Peyer's patch (tissue), 4 donors: ENCODE results near the gene SF3B5. TPM values are rescaled to one million over a fixed set of nuclear protein-coding genes. Genes with fewer than 3 reads are reported as not detected.
A peak's percentile ranks its signal among the peaks of the same experiment; 100 is the strongest.

Source experiments
- DNase-seq, 3 donors: peaks; one replicate each; pipeline ENCODE4 v3.0.0-alpha.2; 2017 to 2019
- H3K27ac ChIP-seq, 4 donors: fragments of 200-600 bp; sonication (generic); one replicate each; pipeline ENCODE4 v1.5.1; 2016 to 2019
- H3K27me3 ChIP-seq, 2 donors: fragments of 200-600 bp; sonication (generic); one replicate each; pipeline ENCODE4 v1.5.1; 2019
- H3K36me3 ChIP-seq, 3 donors: fragments of 200-600 bp; sonication (generic); one replicate each; pipeline ENCODE4 v1.5.1; 2016 to 2019
- H3K4me1 ChIP-seq, 4 donors: fragments of 200-600 bp; sonication (generic); one replicate each; pipeline ENCODE4 v1.5.1; 2016 to 2019
- H3K4me3 ChIP-seq, 4 donors: fragments of 200-600 bp; sonication (generic); 1 replicate in 3 of 4; 2 replicates in 1 of 4; pipeline ENCODE4 v1.5.1; 2016 to 2019; ENCODE audit warnings: mild to moderate bottlenecking in 1 of 4
- H3K9me3 ChIP-seq, 4 donors: fragments of 200-600 bp; sonication (generic); one replicate each; pipeline ENCODE4 v1.5.1; 2016 to 2019; ENCODE audit warnings: mild to moderate bottlenecking in 1 of 4
- POLR2A ChIP-seq, 2 donors: fragments of 450-650 bp; IDR thresholded peaks; one replicate each; pipeline ENCODE4 v1.5.1; 2017; ENCODE audit warnings: antibody characterized with exemption in 2 of 2, mild to moderate bottlenecking in 2 of 2, moderate library complexity in 2 of 2
- total RNA-seq, 4 donors: library from RNA; depleted of rRNA; stranded (reverse); fragments of >200 nt; gene quantifications; one replicate each; pipeline ENCODE4 v1.1.0, GENCODE V29; 2016
- TF ChIP-seq, protein P1 (sequence below), 6 experiments: fragments of 450-650 bp in 4 of 6; fragments of 200-600 bp in 2 of 6; sonication (generic) in 1 of 6; IDR thresholded peaks; one replicate each; pipeline ENCODE4 v1.5.1; 2017 to 2019; ENCODE audit warnings: antibody characterized with exemption in 6 of 6, mild to moderate bottlenecking in 3 of 6, moderate library complexity in 1 of 6

The SF3B5 gene
- total RNA-seq = 100 to 1,000 TPM in 1 of 4 donors, 10 to 100 TPM in 3; 66.8 to 114 (median 94.0) TPM

DNA sequence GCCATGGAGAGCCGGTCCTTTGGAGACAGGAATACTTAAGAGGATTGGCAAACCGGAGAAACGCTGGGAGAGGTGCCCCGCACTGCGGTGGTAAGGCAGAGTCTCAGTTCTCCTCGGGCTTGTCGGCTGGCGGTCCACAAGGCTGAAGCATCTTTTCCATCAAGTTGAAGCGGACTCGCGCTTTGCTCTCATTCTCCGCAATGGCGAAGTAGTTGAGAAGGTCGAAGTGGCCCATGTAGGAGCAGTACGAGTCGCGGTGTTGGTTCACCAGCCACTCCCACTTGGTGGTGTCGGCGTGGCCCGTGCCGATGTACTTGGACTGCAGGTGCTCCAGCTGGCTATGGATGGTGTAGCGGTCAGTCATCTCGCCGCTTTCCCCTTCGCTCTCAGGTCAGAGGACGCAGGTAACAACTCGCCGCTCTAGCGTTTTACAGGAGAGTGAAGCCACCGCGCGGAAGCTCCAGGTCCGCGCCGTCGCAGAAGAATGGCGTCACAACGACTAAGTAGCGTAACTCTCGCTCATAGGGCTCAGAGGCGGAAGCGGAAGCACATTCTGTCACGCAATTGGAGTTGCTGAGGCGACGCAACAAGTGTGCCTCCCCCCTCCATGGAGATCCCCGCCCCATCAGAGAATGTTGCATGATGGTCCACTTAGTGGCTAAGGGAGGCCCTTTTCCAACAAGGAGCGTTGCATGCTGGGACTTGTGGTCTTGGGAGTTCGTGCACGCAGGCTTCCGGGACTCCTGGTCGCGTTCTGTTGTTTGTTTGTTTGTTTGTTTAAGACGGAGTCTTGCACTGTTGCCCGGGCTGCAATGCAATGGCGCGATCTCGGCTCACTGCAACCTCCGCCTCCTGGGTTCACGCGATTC, at the start of gene SF3B5:
SF3B5 (minus strand) TSS at position 440 of the 869 bp plus-strand sequence; CDS start at position 364, 76 bp downstream.
- peak within 1 kb of the TSS; percentile 82 to 90 (median 89) for H3K27ac ChIP-seq
- DNase-seq = peak; percentile 98 to 100 (median 99)
- peaks cover 0 to 13% (median 7%) of the 10 kb centered on the region in 4 donors for H3K4me1 ChIP-seq
- no peaks in the 10 kb centered on the region for H3K36me3 ChIP-seq
- no peaks in the 10 kb centered on the region for H3K9me3 ChIP-seq
- no peaks in the 10 kb centered on the region for H3K27me3 ChIP-seq
- H3K4me3 ChIP-seq = peak within 1 kb of the TSS; percentile 59 to 86 (median 72)
- peak; percentile 81 for TF ChIP-seq POLR2A (IDR thresholded peaks at IDR 0.05)
- TF ChIP-seq, protein P1, sequence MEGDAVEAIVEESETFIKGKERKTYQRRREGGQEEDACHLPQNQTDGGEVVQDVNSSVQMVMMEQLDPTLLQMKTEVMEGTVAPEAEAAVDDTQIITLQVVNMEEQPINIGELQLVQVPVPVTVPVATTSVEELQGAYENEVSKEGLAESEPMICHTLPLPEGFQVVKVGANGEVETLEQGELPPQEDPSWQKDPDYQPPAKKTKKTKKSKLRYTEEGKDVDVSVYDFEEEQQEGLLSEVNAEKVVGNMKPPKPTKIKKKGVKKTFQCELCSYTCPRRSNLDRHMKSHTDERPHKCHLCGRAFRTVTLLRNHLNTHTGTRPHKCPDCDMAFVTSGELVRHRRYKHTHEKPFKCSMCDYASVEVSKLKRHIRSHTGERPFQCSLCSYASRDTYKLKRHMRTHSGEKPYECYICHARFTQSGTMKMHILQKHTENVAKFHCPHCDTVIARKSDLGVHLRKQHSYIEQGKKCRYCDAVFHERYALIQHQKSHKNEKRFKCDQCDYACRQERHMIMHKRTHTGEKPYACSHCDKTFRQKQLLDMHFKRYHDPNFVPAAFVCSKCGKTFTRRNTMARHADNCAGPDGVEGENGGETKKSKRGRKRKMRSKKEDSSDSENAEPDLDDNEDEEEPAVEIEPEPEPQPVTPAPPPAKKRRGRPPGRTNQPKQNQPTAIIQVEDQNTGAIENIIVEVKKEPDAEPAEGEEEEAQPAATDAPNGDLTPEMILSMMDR (IDR thresholded peaks at IDR 0.05) = peak in 1 of 6 experiments; percentile 28

DNA sequence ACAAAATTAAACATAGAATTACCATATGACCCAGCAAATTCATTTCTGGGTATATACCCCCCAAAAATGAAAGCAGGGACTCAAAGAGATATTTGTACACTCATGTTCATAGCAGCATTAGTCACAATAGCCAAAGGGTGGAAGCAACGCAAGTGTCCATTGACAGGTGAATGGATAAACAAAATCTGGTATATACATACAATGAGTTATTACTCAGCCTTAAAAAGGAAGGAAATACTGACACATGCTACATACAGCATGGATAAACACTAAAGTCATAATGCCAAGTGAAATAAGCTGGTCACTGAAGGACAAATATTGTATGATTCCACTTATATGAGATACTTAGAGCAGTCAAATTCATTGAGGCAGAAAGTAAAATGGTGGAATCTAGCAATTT, 49.6 kb upstream of the SF3B5 start:
- no peak for TF ChIP-seq POLR2A (IDR thresholded peaks at IDR 0.05)
- TF ChIP-seq, protein P1 (IDR thresholded peaks at IDR 0.05) = no peak
- H3K4me3 ChIP-seq = no peak overlapping the region
- no peak for DNase-seq

DNA sequence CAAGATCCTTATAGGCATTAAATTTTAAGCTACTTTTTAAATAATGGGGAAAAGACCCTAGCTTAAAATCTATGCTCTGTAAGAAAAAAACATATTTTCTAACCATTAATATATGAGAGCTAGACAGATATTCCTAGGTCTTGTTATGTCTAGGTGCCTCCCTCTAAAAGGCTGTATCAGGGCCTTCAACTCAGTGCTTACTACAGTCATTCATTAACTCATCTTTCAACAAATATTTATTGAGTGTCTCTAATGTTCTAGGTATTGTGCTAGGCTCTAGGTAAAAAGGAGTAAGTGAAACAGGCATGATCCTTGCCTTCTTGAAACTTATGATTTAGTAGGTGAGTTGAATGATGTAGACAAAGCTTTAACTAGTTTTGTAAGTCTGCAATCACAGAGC, 48.5 kb upstream of the SF3B5 start:
- no peak for TF ChIP-seq POLR2A (IDR thresholded peaks at IDR 0.05)
- TF ChIP-seq, protein P1 (IDR thresholded peaks at IDR 0.05) = no peak
- no peak overlapping the region for H3K4me3 ChIP-seq
- H3K9me3 ChIP-seq = no peaks in the 10 kb centered on the region
- no peaks in the 10 kb centered on the region for H3K36me3 ChIP-seq
- no peaks in the 10 kb centered on the region for H3K4me1 ChIP-seq
- H3K27ac ChIP-seq = no peak overlapping the region
- H3K27me3 ChIP-seq = no peaks in the 10 kb centered on the region
- no peak for DNase-seq

More for the DNA sequence above, 49.6 kb upstream of the SF3B5 start:
- Histone ChIP-seq H3K27ac (no peak overlapping the region), H3K4me1 (no peaks in the 10 kb centered on the region), H3K36me3 (no peaks in the 10 kb centered on the region), H3K9me3 (no peaks in the 10 kb centered on the region), H3K27me3 (no peaks in the 10 kb centered on the region)

DNA sequence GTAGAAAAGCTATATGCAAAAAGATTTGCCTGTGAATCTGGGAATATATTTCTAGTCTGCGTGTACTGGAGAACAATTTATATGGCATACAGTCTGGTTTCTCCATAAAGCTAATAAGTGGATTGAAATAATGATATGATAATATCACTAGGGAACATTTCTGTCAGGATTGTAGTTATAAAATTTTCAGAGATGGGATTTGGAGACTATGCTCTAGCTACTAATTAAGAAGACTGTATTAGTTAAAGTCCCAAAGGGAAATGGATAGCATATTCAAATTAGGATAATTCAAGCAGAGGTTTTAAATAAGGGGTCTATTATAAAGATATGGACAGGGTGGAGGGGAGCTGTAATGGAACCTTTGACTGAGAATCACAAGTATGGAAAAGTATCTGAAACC, 47.7 kb upstream of the SF3B5 start:
- Histone ChIP-seq H3K27ac (no peak overlapping the region), H3K36me3 (no peaks in the 10 kb centered on the region), H3K4me3 (no peak overlapping the region), H3K27me3 (no peaks in the 10 kb centered on the region), H3K4me1 (no peaks in the 10 kb centered on the region), H3K9me3 (no peaks in the 10 kb centered on the region)
- no peak for DNase-seq
- TF ChIP-seq POLR2A (IDR thresholded peaks at IDR 0.05) = no peak
- TF ChIP-seq, protein P1 (IDR thresholded peaks at IDR 0.05) = no peak

DNA sequence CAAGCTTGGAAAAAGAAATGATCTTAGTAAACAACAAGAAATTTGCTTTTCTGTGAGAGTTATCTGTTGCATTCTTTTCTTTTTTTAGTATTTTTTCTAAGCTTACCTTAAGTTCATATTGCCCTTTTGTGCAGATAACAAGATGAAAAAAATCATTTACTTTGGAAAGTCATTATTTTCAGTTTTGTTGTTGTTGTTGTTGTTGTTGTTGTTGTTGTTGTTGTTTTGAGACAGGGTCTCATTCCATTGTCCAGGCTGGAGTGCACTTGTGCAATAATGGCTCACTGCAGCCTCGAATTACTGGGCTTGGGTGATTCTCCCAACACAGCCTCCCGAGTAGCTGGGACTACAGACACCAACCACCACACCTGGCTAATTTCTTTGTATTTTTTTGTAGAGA, 46.1 kb upstream of the SF3B5 start:
- Histone ChIP-seq H3K9me3 (no peaks in the 10 kb centered on the region), H3K4me3 (no peak overlapping the region), H3K27ac (no peak overlapping the region), H3K36me3 (no peaks in the 10 kb centered on the region), H3K27me3 (no peaks in the 10 kb centered on the region), H3K4me1 (no peaks in the 10 kb centered on the region)
- DNase-seq = no peak
- TF ChIP-seq, protein P1 (IDR thresholded peaks at IDR 0.05) = no peak
- no peak for TF ChIP-seq POLR2A (IDR thresholded peaks at IDR 0.05)
